C4-2B (cell line): ENCODE data around the gene RPS6KA5.
"Not testable (repeated sequence)": the region's sequence is repeated elsewhere in the genome, so short reads cannot be mapped to it uniquely, and the experiment has no call there.

ENCODE experiments used
- H3K27ac ChIP-seq: fragments of 450-650 bp; 2 replicates; pipeline ENCODE4 v1.5.1; 2017
- CTCF ChIP-seq: fragments of 450-650 bp; conservative IDR thresholded peaks from 2 replicates; pipeline ENCODE4 v1.5.1; 2017; ENCODE audit warnings: mild to moderate bottlenecking
- ZFX ChIP-seq: fragments of 450-650 bp; IDR thresholded peaks from 2 replicates; pipeline ENCODE4 v1.6.1; 2017

The RPS6KA5 gene

GRCh38 chr14:91035855-91036254, 24.6 kb downstream of the RPS6KA5 start:
- no peak for TF ChIP-seq CTCF
- no peak for TF ChIP-seq ZFX
- no peak overlapping the region for H3K27ac ChIP-seq

GRCh38 chr14:91034379-91034778, 26.1 kb downstream of the RPS6KA5 start:
- not testable (repeated sequence) for H3K27ac ChIP-seq

- TF ChIP-seq ZFX (no peak), CTCF (no peak)
- no peak overlapping the region for H3K27ac ChIP-seq
Observed at GRCh38 chr14:91032248-91032647, 28.2 kb downstream of the RPS6KA5 start.

- H3K27ac ChIP-seq = no peak overlapping the region
- no peak for TF ChIP-seq CTCF
- no peak for TF ChIP-seq ZFX
Observed at GRCh38 chr14:91031666-91032065, 28.8 kb downstream of the RPS6KA5 start.

GRCh38 chr14:91029456-91030217, 30.8 kb downstream of the RPS6KA5 start:
- no peak overlapping the region for H3K27ac ChIP-seq
- TF ChIP-seq ZFX (no peak), CTCF (no peak)

- no peak overlapping the region for H3K27ac ChIP-seq
Observed at GRCh38 chr14:91027561-91027960, 32.9 kb downstream of the RPS6KA5 start.

GRCh38 chr14:91022622-91023028, 37.8 kb downstream of the RPS6KA5 start:
- H3K27ac ChIP-seq = not testable (repeated sequence)

More at GRCh38 chr14:91027561-91027960, 32.9 kb downstream of the RPS6KA5 start:
- TF ChIP-seq CTCF (no peak), ZFX (no peak)

GRCh38 chr14:91021991-91022621, 38.3 kb downstream of the RPS6KA5 start:
- TF ChIP-seq ZFX (no peak), CTCF (no peak)
- no peak overlapping the region for H3K27ac ChIP-seq
